HG02763 (cell line): ENCODE data around the gene ZNF329.

Source experiments
- ATAC-seq: cut with Tn5 transposase; IDR thresholded peaks from one replicate; pipeline ENCODE4 v1.9.1; 2021; ENCODE audit warnings: mild to moderate bottlenecking, moderate library complexity; ENCODE audit not compliant: unreplicated experiment

The ZNF329 gene

DNA sequence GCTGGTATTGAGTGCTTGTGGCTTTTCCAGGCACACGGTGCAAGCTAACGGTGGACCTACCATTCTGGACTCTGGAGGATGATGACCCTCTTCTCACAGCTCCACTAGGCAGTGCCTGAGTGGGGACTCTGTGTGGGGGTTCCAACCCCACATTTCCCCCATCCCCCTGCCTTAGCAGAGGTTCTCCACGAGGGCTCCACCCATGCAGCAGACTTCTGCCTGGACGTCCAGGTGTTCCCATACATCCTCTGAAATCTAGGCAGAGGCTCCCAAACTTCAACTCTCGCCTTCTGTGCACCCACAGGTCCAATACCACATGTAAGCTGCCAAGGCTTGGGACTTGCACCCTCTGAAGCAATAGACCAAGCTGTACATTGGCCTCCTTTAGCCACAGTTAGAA is 27.2 kb downstream of the ZNF329 start:
- ATAC-seq = no peak

DNA sequence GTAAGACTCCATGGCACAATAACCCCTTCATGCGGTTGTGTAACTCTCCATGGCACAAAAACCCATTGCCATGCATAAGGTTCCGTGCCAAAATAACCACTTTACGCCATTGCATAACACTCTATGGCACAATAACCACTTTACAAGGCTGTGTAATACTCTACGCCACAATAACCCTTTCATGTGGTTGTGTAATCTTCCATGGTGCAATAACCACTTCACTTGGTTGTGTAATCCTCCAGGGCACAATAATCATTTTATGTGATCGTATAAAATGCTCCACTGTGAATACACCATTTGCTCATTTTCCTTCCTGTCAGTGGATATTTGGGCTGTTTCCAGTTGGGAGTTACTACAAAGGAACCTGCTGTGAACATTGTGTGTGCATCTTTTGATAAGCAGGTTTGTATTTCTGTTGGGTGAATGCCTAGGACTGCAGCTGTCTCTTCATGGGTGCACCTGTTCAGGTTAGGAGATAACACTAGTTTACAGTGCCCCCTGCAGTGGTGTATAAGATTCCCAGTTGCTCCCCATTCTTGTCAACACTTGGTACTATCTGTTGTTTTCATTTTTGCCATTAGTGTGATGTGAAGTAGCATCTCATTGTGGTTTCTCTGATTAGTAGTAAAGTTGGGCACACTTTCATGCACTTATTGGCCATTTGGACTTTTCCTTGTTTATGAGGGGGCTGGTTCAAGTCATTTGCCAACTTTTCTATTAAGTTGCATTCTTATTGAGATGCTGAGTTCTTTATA is 31.4 kb downstream of the ZNF329 start:
- no peak for ATAC-seq

DNA sequence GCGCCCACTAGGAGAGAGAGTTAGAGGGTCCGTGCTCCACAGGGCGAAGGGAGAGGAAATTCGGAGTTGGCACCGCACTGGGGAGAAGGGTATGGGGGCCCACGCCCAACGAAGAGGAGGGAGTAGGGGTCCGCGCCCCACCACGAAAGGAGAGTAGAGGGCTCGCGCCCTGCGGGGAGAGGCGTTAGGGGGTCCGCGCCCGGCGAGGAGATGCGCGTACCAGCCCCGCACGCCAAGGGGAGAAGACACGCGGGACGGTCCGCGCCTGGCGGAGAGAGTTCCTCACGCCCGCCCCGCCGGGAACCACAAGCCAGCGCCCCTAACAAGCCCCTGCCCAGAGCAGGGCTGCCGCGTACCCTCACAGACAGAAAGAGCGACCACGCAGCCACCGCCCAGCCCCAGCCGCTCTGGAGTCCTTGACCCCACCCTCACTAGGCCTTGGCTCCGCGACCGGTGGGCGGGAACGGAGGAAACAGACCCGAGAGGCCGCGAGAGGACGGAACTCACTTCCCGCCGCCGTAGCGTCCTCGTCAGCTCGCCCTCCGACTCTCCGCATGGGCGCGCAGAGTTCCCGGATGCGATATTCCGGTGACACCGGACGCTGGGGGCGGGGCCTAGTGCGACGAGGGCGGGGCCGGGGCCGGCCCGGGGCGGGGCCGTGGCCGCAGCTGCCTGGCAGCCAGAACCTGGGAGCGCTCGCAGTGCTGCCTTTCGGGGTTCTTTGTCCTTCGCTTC is 32.6 kb downstream of the ZNF329 start:
- ATAC-seq = no peak

DNA sequence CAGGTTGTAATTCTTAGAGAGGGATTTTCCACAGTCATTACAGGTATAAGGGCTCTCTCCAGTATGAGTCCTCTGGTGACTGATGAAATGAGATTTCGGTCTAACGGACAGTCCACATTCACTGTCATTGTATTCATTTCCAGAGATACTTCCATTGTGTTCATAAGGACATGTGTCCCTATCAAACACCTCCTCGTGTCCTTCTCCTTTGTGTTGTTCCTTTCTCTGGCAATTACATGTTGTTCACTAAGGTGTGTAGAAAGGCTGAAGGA is 42.1 kb downstream of the ZNF329 start:
- no peak for ATAC-seq

DNA sequence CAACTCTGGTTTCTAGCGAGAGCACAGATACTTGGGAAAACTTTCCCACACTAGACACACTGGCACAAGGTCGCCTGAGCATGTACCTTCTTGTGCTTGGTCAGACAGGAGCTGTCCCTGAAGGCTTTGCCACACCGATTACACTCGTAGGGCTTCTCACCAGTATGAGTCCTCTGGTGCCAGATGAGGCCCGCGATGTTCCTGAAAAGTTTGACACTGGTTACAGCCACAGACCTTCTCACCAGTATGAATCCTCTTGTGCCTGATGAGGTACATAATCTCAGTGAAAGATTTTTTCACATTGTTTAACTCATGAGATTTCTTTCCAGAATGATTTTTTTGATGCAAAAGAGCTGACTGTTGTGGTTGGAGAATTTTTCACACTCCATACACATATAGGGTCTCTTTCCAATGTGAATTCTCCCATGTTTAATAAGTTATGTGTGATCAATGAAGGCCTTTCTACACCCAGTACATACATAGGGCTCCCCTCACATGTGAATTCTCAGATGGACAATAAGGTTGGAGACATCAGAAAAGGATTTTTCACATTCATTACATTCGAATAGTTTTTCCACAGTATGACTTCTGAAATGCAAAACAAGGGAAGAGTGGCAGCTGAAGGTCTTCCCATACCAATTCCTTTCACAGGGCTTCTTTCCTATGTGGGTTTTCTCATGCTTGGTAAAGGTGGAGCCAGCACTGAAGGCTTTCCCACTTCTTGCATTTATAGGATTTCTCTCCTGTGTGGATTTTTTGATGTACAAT is 42.6 kb downstream of the ZNF329 start:
- ATAC-seq = no peak

DNA sequence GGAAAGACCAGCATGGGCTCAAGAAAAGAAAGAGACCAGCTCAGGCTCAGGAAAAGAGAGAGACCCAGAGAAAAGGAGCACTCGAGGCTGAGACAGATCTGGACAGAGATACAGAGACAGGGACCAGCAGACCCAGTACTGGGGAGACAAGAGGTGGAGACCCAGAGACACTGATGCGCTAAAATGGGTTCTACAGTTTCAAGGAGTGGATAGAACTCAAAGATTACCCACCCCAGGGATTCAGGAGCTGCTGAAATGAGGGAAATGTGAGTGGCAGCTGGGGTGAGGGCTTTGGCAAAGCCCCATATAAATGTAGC is 51.9 kb downstream of the ZNF329 start:
- no peak for ATAC-seq

DNA sequence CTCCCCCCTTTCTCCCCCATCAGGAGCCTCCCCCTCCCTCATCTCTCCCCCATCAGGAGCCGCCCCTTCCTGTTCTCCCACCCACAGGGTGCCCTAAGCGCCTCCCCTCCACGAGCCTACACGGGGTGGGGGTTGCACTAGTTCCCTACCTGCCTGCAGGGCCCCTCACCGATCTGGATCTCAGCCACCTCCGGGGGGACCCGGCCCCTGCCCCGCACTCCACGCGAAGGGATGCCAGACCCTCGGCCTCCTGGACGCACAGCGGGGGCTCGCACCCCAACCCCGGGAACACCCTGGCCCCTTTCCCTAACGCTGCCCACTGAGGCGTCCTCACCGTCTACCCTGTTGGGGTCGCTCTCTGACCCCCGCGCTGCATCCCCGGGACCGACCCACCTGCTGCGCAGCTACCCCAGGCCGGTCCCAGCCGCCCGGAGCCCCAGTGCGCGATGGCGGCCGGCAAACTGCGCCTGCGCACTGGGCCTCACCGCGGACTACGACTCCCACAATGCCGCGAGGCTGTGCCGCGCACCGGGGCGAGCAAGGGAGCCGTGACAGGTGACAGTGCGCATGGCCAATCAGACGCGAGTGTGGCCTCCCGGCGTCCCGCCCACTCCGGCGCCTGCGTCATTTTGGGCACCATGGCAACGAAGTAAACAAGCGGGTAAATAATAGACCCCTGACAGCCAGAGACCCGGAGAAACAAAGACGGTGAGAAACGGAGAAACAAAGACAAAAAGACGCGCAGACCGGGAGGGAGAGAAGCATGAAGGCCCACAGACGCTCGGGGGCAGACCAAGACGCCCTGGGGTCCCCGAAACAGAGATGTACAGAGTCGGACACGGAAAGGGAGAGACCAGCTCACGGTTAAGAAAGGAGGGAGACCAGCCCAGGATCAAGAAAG is 52.6 kb downstream of the ZNF329 start, which contains the start of gene ZSCAN18:
Gene ZSCAN18, minus strand, starts transcription at position 451 of the 901 bp plus-strand sequence. CDS start 7,964 bp downstream, outside the sequence.
- ATAC-seq = peak; percentile 68

DNA sequence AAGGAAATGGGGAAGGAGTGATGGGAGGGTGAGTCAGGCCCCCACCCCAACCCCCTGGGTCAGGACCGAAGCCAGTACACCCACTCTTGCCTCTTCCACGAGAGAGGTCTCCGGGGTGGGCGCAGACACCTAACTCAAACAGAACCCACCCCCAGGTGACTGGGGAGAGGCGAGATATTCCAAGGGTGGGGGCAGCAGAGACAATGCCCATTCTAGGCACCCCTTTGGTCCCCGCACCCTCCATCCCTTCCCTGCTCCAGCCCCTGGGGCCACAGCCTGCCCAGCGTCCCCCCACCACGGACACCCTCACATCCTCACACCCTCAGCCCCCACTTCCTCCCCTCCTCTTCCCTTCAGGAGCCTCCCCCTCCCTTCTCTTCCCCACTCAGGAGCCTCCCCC is 53.2 kb downstream of the ZNF329 start:
- ATAC-seq = no peak

DNA sequence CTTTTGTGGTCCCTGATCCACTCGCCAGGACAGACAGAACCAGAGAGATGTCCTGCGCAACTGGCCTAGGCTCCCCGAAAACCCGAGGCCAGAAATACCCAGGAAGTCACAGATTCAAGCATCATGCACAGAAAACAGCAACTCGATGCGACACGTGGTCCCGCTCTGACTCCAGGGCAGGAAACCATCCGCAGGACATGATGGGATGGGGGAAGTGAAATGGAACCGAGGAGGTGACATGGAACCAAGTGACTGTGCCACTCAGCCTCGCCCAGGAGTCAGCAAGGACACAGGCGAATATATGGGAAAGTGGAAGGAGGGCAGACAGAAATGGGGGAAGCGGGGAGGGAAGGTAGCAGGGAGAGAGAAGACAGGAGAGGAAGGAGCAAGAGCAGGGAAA is 53.7 kb downstream of the ZNF329 start:
- ATAC-seq = no peak

DNA sequence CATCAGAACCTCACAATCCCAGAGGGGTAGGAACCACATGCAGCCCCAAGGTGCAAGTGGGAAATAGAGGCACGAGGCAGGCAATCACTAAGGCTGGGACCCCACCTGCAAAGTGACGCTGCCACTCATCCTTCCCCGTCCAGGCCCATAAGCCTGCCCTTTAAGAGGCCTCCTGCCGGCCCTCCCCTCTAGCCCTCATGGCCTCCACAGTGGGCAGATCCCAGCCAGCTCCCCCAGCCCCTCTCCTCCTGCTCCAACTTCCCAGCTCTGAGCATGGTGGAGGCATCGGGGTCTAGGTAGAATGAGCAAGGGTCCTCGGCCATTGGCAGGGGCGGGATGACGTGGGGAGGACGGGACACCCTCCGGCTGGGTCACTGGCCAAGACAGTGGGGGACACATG is 55.3 kb downstream of the ZNF329 start:
- no peak for ATAC-seq

DNA sequence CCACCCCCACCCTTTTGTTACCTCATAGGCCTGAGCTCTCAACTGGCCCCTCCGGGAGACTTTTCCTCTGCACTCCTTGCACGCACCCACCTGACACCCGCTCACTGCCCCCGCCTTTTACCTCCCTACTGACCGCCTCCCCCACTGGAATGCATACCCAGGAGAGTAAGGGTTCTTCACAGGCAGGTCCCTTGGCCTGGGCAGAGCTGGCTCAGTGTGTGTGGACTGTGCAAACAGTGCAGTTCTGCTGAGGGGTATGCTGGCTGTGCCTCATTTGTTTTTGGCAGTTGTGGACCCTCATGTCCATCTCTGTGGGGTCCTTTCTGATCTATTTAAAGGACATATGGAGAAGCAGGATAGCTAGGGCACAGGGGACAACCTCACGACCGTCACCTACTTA is 57.5 kb downstream of the ZNF329 start:
- ATAC-seq = no peak

DNA sequence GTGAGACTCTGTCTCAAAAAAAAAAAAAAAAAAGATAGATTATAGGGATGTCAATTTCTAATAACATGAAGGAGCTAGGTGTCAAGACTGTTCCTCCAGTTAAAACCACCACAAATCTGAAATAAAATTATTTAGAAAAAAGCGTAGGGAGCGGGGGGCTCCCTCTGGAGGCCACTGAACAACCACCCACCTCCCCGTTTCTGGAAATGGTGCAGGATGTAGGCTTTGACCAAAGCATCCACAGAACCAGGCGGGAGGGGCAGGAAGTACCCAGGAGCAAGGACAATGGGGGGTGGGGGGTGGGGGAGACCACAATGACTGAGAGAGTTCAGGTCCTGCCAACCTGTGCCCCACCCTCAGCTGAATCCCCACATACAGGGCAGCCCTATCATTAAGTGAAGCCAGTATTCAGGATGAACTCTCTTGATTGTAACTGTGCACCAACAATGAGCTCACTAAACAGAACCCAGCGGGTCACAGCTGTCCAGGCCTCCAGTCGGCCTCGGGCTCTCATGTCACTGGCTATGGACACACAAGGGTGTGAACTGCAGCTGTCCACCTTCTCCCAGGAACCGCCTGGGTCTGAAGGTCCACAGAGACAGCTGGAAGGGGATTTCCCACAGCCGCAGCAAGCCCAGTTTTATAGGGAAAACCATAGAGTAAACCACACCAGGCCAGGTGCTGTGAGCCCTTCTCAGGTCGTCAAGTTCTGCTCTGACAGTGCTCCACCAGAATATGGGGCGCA is 59.2 kb downstream of the ZNF329 start:
- no peak for ATAC-seq

DNA sequence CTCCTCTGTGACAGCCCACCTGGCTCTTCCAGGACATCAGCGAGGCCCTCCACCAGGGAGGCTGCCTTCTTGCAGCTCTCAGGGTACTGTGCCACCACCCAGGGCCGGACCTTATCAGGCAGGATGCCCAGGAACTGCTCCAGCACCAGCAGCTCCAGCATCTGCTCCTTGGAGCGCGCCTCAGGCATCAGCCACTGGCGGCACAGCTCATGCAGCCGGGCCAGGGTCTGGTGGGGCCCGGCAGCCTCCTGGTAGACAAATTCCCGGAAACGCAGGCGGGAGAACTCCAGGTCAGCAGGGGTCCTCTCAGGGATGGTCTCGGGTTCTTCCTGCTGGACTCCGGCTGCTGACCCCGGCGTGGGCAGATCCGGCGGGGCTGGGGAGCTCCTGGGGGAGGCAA is 60.7 kb downstream of the ZNF329 start:
- ATAC-seq = no peak

DNA sequence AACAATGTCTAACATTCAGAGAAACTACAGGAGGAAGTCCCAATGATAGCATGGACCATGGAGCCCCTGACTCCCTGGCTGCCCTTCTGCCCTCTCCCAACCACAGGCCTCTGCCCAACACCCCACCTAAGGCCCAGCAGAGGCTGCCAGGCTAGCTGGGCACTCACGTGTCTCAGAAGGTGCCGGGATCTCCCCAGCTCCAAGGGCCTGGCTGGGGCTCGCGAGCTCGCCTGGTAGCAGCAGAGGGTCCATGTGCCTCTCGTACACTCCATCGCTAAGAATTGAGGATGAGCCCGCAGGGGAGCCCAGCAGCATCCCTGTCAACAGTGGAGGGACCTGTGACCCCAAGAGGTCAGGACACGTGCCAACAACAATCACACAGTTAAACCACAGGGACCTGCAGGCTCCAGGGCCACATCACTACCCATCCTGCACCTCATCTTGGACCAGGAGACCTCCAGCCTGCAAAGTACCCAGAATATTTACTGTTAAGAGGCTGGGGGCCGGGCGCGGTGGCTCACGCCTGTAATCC is 62.0 kb downstream of the ZNF329 start:
- no peak for ATAC-seq

DNA sequence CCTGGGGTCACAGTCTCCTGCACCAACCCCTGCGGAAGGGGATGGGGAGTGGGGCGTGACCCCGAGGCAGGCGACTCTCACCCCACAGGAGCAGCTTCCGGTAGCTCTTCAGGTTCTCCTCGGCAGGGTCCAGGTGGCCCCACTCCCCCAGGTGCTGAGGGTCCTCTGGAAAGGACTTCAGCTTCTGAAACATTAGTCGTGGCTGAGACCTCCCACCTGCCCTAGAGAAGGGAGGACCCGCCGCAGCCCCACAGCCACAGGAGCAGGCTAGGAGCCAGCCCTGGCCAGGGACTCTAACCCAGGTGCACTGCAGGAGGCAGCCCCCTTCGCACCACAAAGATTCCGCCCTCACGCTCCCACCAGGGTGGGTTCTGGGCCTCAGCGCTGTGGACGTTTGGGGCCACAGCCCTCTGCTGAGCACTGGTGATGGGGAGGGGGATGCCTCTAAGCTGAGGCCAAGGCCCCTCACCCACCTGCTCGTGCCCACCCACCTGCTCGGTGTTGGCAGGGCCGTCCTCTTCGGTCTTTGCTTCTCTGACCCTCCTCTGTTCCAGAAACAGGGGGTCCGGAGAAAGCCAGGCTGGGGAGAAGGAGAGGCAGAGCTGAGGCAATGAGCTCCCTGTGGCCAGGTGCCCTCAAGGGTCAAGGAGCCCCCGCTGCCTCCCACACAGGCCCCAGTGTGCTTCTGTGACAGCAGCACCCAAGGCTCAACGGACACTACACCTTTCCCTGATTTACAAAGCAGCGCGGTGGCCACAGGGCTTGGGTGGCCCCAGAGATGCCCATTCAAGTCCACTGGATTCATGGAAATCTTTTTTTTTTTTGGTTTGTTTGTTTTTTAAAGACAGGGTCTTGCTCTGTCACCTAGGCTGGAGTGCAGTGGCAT is 63.5 kb downstream of the ZNF329 start:
- ATAC-seq = no peak

DNA sequence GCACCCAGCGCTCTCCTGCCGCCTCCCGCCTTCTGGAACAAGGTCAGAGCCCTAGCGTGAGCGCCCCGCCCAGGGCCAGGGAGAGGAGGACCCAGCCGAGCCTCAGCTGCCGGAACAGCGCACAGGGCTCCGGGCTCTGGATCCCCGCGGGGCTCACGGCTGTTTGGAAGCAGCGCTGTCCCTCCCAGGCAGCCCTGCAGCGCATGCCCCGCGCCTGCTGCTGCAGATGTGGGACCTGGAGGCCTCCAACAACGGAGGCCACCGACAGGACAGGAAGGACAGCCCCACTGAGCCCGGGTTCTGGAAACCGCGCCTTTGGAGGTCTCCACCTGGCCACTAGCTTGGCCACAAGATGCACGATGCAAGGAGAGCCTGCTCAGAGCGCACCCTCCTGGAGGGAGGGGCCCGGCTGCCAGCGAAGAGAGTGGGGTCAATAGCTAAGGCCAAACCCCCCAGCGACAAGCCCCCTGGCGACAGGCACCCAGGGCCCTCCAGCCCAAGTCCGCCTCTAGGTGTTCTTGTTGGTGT is 65.2 kb downstream of the ZNF329 start:
- ATAC-seq = no peak

DNA sequence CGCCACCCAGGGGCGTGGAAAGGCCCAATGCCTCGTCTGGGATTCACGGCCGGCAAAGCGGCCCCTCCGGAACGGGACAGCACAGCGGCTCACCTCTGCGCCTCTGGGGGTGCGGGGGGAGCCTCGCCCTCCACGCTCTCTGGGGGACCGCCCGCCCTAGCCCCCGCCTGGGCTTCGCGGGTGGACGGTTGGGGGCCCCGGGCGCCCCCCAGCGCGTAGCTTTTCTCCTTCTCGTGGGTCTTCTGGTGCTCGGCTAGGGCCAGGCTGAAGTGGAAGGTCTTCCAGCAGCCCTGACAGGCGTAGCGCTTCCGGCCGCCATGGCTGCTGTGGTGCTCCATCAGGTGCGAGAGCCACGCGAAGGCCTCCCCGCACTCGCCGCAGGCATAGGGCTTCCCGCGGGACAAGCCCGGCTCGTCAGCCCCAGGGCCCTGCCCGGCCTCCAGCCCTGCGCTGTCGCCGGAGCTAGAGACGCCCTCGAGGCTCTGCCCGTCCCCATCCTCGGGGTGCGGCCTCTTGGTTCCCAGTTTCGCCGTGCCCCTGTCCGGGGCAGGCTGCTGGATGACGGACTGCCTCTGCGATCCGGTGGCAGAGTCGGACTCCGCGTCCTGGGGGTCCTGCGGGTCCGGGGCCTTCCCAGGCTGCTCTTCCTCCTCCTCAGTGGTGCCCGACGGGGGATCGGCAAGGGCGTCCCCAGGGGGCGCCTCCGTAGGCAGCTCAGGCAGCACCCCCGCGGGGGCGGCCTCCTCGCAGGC is 65.8 kb downstream of the ZNF329 start:
- no peak for ATAC-seq

DNA sequence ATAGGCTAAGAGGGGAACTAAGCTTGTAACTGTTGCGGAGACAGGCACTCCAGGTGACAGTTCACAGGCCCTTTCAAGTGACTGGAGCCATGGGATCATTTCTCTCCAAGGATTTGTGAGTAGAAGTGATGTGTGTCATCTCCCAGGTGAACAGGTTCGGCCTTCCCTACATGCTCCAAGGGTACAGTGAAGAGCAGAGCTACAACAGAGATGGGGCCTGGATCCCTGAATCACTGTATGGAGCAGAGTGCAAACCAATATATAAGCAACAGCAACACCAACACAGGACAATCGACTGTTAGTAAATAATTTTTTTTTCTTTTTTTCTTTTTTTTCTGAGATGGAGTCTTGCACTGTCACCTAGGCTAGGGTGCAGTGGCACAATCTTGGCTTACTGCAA is 67.6 kb downstream of the ZNF329 start:
- no peak for ATAC-seq
